Activated CD8-positive, alpha-beta T cell treated with anti-CD3 and anti-CD28 coated beads for 36 hours (primary cell): ENCODE results near the gene GLRB. TPM values are rescaled to one million over a fixed set of nuclear protein-coding genes. Genes with fewer than 3 reads are reported as not detected.

ENCODE experiments used
- ATAC-seq: fragments of 200-7000 bp; cut with Tn5 transposase; one replicate; pipeline ENCODE4 v1.10.0; 2021; ENCODE audit warnings: mild to moderate bottlenecking, moderate library complexity
- CTCF ChIA-PET: fragments of 350-600 bp; sonication (Branson Sonifier 250); formaldehyde crosslinking; loops from one replicate; lab custom pipeline; 2021; ENCODE audit warnings: antibody characterized with exemption; lab: Charles Lee
- POLR2A ChIA-PET: fragments of 350-600 bp; sonication (Branson Sonifier 250); formaldehyde crosslinking; loops from one replicate; lab custom pipeline; 2021; ENCODE audit warnings: antibody characterized with exemption; lab: Charles Lee
- DNase-seq: peaks from one replicate; pipeline ENCODE4 v3.0.0-alpha.2; 2020
- H3K27ac Mint-ChIP-seq: one replicate; pipeline ENCODE4 v1.8.0; 2021; ENCODE audit warnings: mild to moderate bottlenecking, mixed read lengths
- H3K27me3 Mint-ChIP-seq: one replicate; pipeline ENCODE4 v1.8.0; 2021; ENCODE audit warnings: mixed read lengths
- H3K36me3 Mint-ChIP-seq: one replicate; pipeline ENCODE4 v1.8.0; 2021; ENCODE audit warnings: low read depth, mixed read lengths
- H3K4me1 Mint-ChIP-seq: one replicate; pipeline ENCODE4 v1.8.0; 2021; ENCODE audit warnings: low read depth, mixed read lengths
- H3K4me3 Mint-ChIP-seq: one replicate; pipeline ENCODE4 v1.8.0; 2021; ENCODE audit warnings: mild to moderate bottlenecking, moderate library complexity, mixed read lengths
- H3K9me3 Mint-ChIP-seq: one replicate; pipeline ENCODE4 v1.8.0; 2021; ENCODE audit warnings: mixed read lengths
- CTCF ChIP-seq: fragments of 200-600 bp; IDR thresholded peaks from one replicate; pipeline ENCODE4 v1.8.0; 2022; ENCODE audit warnings: antibody characterized with exemption, mild to moderate bottlenecking
- intact Hi-C: fragments of 100-400 bp; cut with micrococcal nuclease; formaldehyde crosslinking; loops from one replicate; pipeline ENCODE4 v1.10.0; 2022
- total RNA-seq, 2 experiments: library from RNA; stranded (reverse); gene quantifications; one replicate each; pipeline ENCODE4 v1.2.3, GENCODE V29; 2021

GLRB gene
- total RNA-seq, 2 experiments from 2014 or later, result not detected

GRCh38 chr4:157095716-157096115 is 19.8 kb downstream of the GLRB start:
- no peaks in the 10 kb centered on the region for H3K27me3 Mint-ChIP-seq
- POLR2A ChIA-PET, result no interaction called here
- H3K27ac Mint-ChIP-seq, result no peak overlapping the region

GRCh38 chr4:157096439-157096838 is 20.5 kb downstream of the GLRB start:
- no peaks in the 10 kb centered on the region for H3K27me3 Mint-ChIP-seq
- ChIA-PET CTCF (no interaction called here), POLR2A (no interaction called here)
- DNase-seq, result no peak
- no peak for ATAC-seq
- H3K4me3 Mint-ChIP-seq, result no peak overlapping the region
- intact Hi-C loops, result no loop called here
- H3K4me1 Mint-ChIP-seq, result no peaks in the 10 kb centered on the region
- no peak overlapping the region for H3K27ac Mint-ChIP-seq
- no peaks in the 10 kb centered on the region for H3K36me3 Mint-ChIP-seq
- no peak for TF ChIP-seq CTCF
- H3K9me3 Mint-ChIP-seq, result peaks cover 3% of the 10 kb centered on the region

More at GRCh38 chr4:157095716-157096115, 19.8 kb downstream of the GLRB start:
- no peak for TF ChIP-seq CTCF
- DNase-seq (no peak), ATAC-seq (no peak)
- no peaks in the 10 kb centered on the region for H3K4me1 Mint-ChIP-seq
- no peaks in the 10 kb centered on the region for H3K36me3 Mint-ChIP-seq
- intact Hi-C loops, result no loop called here
- CTCF ChIA-PET, result no interaction called here
- peaks cover 3% of the 10 kb centered on the region for H3K9me3 Mint-ChIP-seq
- H3K4me3 Mint-ChIP-seq, result no peak overlapping the region

GRCh38 chr4:157099506-157099905 is 23.6 kb downstream of the GLRB start:
- Mint-ChIP-seq H3K9me3 (no peaks in the 10 kb centered on the region), H3K36me3 (no peaks in the 10 kb centered on the region), H3K4me3 (no peak overlapping the region), H3K27me3 (no peaks in the 10 kb centered on the region), H3K27ac (no peak overlapping the region), H3K4me1 (no peaks in the 10 kb centered on the region)
- POLR2A ChIA-PET, result no interaction called here
- DNase-seq, result no peak
- intact Hi-C loops, result no loop called here
- no peak for TF ChIP-seq CTCF
- CTCF ChIA-PET, result no interaction called here
- no peak for ATAC-seq

- DNase-seq, result no peak
- intact Hi-C loops, result no loop called here
- no peaks in the 10 kb centered on the region for H3K4me1 Mint-ChIP-seq
- no peaks in the 10 kb centered on the region for H3K36me3 Mint-ChIP-seq
- CTCF ChIA-PET, result no interaction called here
- TF ChIP-seq CTCF, result no peak
- ATAC-seq, result no peak
- H3K4me3 Mint-ChIP-seq, result no peak overlapping the region
- POLR2A ChIA-PET, result no interaction called here
- no peaks in the 10 kb centered on the region for H3K27me3 Mint-ChIP-seq
- H3K27ac Mint-ChIP-seq, result no peak overlapping the region
- H3K9me3 Mint-ChIP-seq, result peaks cover 7% of the 10 kb centered on the region
These were observed 28.6 kb downstream of the GLRB start for GRCh38 chr4:157104541-157104940.

GRCh38 chr4:157114671-157115070 is 38.7 kb downstream of the GLRB start:
- intact Hi-C loops, result no loop called here
- DNase-seq (no peak), ATAC-seq (no peak)
- ChIA-PET POLR2A (no interaction called here), CTCF (no interaction called here)
- no peak overlapping the region for H3K4me3 Mint-ChIP-seq
- no peaks in the 10 kb centered on the region for H3K36me3 Mint-ChIP-seq
- no peaks in the 10 kb centered on the region for H3K27me3 Mint-ChIP-seq
- TF ChIP-seq CTCF, result no peak
- peaks cover 5% of the 10 kb centered on the region for H3K9me3 Mint-ChIP-seq
- H3K4me1 Mint-ChIP-seq, result no peaks in the 10 kb centered on the region
- H3K27ac Mint-ChIP-seq, result no peak overlapping the region
